ENCODE data around the gene MAP4K4.

MAP4K4 gene

GRCh38 chr2:101794141-101794540 is 96.6 kb downstream of the MAP4K4 start:
- no peak for DNase-seq

- DNase-seq, result no peak
These were observed 97.5 kb downstream of the MAP4K4 start for GRCh38 chr2:101795033-101795432.

- DNase-seq, result no peak
These were observed 99.5 kb downstream of the MAP4K4 start for GRCh38 chr2:101796825-101797600.

GRCh38 chr2:101801496-101801895 is 104.0 kb downstream of the MAP4K4 start:
- DNase-seq, result no peak

GRCh38 chr2:101802329-101802728 is 104.8 kb downstream of the MAP4K4 start:
- DNase-seq, result no peak

GRCh38 chr2:101803128-101803527 is 105.6 kb downstream of the MAP4K4 start:
- DNase-seq, result no peak

GRCh38 chr2:101803945-101804696 is 106.6 kb downstream of the MAP4K4 start:
- DNase-seq, result no peak

- DNase-seq, result no peak
These were observed 107.9 kb downstream of the MAP4K4 start for GRCh38 chr2:101805152-101806088.

- no peak for DNase-seq
These were observed 108.6 kb downstream of the MAP4K4 start for GRCh38 chr2:101806123-101806522.

- no peak for DNase-seq
These were observed 109.2 kb downstream of the MAP4K4 start for GRCh38 chr2:101806701-101807100.

GRCh38 chr2:101807242-101807641 is 109.7 kb downstream of the MAP4K4 start:
- no peak for DNase-seq

- no peak for DNase-seq
These were observed 110.6 kb downstream of the MAP4K4 start for GRCh38 chr2:101808006-101808562.

GRCh38 chr2:101809698-101810097 is 112.2 kb downstream of the MAP4K4 start:
- no peak for DNase-seq

- no peak for DNase-seq
These were observed 113.9 kb downstream of the MAP4K4 start for GRCh38 chr2:101811226-101812015.

GRCh38 chr2:101812226-101812625 is 114.7 kb downstream of the MAP4K4 start:
- DNase-seq, result no peak

GRCh38 chr2:101814752-101815151 is 117.2 kb downstream of the MAP4K4 start:
- DNase-seq, result no peak

GRCh38 chr2:101815154-101815553 is 117.6 kb downstream of the MAP4K4 start:
- DNase-seq, result no peak

- DNase-seq, result no peak
These were observed 118.4 kb downstream of the MAP4K4 start for GRCh38 chr2:101815739-101816391.

- DNase-seq, result no peak
These were observed 119.1 kb downstream of the MAP4K4 start for GRCh38 chr2:101816598-101816997.

- DNase-seq, result no peak
These were observed 120.0 kb downstream of the MAP4K4 start for GRCh38 chr2:101817481-101817880.
